ENCODE measurements around the gene RSRC2.

DNA sequence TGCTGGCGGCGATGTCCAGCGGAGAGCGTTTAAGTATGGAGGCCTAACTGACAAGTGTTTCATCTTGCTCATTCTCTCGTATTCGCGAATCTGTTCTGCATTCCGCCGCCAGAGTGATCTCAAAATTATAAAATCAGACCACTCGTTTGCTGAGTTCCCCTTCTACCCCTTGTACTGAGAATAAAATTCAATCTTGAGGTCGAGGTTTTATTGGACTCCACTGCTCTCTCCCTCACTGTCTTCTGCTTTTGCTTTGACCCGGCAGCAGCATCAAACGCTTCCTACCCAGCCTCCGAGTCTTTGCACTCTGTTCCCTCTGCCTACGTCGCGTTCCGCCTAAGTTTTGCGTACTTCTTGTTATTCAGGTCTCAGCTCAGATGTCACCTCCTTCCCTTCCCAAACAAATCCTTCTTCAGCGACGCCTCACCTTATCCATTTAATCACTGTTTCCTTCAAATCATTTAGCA is 775 bp upstream of the RSRC2 start:
- no peak for TF ChIP-seq CTCF (IDR thresholded peaks at IDR 0.05)
- TF ChIP-seq POLR2A (IDR thresholded peaks at IDR 0.05), result no peak
